Right renal cortex interstitium (tissue), 3 donors: ENCODE data around the gene BPIFB2. TPM values are rescaled to one million over a fixed set of nuclear protein-coding genes. Genes with fewer than 3 reads are reported as not detected.

Source experiments
- DNase-seq, 3 donors: peaks; one replicate each; pipeline ENCODE4 v3.0.0-alpha.2; 2013; ENCODE audit warnings: low read depth in 3 of 3, low spot score in 2 of 3
- polyA plus RNA-seq, 3 donors: library from polyadenylated mRNA; unstranded; fragments of 120-200 nt; gene quantifications; one replicate each; pipeline ENCODE4 v1.2.1, GENCODE V29; 2013; ENCODE audit not compliant: insufficient read length in 3 of 3

The BPIFB2 gene
- polyA plus RNA-seq, 3 donors: not detected

DNA sequence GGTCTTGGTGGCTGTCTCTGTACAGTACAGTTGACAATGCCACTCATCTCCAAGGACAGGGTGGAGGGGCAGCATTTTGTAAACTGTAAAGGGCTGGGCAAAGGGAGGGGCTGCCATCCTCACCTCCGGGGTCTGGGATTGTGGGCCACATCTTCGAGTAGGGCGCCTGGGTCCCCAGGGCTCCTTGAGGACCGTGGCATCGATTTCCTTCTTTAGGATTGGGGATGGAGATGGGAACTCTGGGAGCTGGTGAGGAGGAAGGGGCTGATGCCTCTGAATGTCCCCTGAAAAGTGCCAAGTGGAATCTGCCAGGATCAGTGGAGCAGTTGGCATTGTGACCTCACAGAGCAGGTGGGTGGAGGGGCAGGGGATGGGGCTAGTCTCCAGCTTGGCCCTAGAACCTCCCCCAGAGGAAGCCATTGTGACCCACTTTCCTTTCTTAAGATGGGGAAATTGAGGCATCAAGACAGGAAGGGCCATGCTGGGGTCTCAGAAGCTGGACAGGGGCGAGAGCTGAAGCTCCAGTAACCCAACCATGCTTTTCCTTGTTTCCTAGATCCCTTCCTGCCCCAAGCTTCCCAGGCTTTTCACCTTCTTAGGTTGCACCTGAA lies 3.3 kb upstream of the BPIFB2 start, which contains the start of gene SUN5:
Gene SUN5, minus strand, starts transcription at position 293 of the 611 bp plus-strand sequence. Its CDS starts 93 bp downstream, at position 200.
- DNase-seq: no peak

DNA sequence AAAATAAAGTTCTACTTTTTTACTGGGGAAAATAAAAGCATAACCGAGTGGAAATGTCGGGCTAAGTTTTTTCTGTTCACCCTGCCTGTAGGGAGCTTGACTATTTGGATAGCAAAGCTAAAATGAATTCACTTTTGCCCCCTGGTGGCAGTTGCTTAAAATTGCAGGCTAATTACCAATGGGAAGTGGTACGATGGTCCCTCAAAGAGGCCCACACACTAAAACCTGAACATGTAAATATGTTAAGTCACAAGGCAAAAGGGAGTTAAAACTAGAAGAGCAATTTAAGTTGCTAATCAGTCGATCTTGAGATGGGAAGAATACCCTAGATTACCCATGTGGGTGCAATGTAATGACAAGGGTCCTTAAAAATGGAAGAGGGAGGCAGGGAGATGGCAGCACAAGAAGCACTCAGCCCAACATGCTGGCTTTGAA lies 2.4 kb upstream of the BPIFB2 start:
- no peak for DNase-seq

DNA sequence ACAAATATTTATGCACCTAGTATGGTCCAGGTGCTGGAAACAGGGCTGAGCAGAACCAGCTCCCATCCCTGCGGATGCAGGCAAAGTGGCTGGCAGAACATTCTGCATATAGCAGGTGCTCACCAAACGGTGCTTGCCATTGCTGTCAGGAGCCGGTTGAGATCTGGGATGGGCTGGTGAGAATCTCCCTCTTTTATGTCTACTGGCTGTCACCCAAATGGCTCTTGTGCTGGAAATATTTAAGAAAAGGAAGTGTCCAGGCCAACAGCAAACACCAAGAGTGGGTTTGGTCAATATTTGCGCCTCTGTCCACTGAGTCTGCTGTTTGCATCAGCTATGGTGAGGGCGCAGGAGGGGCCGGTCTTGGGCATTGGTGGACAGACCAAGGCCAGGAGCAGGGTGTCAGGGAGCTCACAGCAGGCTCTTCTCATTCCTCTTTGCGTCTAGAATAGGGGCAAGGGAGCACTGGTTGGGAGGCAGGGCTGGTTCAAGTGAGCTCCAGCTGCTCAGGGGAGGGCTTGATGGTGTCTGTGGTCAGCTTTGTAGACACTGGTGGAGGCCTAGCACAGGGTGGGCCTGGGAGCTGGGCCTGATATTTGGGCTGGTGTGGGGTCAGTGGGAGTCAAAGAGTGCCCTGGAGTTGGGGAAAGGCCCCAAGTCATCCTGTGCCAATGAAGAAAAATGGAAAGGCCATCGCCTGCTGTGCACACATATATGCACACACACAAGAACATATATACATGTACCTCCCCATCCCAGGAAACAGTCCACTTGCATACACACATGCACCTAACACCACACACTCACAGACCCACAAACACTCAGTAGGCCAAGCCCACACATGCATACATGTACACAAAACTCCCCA lies 1.4 kb upstream of the BPIFB2 start:
- no peak for DNase-seq

DNA sequence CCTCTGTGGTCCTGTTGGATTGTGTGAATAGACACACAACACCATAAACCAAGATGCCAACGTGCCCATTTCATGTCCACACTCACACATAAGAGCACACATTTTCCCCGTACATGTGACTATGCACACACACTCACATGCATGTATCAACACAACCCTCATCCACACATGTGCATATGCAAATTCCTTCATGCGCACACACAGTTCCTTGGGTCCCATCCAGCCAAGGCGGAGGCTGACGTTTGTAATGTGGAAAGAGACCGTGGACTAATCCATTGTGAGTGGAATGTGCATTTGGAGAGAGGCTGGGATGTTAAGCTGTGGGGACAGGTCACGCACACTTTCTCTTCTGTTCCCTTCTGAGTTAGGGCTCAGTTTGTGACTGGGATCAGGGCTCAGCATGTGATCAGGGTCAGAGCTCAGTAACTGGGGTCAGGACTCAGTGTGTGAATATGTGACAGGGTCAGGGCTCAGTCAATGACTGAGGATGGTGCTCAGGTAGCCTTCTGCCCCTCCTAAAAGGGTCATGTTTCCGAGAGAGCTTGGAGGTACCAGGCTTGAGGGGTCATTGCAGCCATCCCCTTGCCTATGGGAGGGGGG lies 628 bp upstream of the BPIFB2 start:
- DNase-seq: no peak

DNA sequence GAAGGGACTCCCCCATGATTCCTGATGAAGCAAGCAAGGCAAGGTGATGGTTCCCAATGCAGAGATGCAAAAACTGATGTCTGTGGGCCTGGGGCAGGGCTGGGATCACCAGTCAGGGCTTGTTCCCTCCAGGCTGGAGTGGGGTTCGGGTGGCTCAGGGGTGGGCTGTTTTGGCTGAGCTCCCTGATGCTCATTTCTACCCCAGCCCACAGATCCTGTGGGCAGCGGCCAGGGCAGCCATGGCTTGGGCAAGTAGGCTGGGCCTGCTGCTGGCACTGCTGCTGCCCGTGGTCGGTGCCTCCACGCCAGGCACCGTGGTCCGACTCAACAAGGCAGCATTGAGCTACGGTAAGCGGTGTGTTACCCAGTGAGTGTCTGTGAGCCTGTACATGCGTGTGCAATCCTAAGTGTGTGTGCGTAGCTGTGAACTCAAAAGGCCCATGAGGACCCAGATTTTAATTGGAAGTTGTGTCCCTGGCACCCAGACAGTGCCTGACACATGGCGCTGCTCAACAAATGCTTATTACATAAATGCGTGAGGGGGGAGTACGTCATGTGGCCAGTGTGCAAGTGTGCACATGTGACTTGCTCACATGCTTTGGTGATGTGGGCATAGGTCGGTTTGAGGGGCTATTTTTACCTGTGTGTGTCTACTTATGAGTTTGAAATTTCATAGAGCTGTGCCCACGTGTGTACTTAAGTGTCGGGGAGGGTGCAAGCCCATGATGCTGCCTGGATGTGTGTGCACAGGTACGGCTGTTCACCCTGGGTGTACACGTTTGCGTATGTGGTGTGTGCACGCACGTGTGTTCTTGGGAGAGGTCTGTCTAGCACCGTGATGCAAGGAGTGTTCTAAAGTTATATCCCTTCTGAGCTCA lies 1.1 kb downstream of the BPIFB2 start:
- DNase-seq: no peak

DNA sequence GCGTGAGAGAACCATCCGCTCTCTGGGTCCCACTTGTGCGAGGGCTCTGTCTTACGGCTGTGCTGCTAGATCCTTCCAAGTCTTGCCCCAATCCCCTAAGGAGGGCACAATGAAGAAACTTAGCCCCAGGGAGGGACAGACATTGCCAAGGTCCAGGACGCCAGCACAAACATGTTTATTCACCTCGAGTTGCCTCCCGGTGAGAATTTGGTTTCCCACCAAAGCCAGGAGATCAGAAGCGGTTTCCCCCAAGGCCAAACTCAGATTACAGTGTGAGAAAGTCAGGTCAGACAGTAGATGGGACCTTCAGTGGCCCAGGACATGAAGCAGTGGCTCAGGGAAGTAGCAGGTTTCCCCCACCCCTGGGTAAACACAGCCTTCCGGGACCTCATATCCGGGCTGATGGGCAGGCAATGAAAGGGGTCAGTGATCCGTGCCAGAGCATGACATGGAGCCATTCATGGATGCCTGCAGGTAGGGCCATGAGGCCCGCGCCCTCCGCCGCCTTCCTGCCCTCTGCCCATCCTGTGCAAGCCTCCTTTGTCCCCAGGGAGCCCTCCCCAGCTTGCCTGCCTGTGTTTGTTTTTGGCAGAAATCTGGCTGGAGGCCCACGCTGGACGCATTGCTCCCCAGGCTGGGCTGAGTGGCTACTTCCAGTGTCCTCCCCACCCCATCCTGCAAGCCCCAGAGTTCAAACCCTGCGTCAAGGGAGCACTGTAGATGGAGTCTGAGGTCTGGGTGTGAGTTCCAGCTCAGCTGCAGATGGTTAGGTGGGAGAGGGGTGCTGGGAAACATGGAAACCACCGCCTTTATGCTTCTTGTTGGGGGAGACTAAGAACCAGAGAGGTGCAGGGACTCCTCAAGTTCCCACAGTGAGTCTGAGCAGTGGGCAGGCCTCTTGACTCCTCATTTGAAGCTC lies 2.0 kb downstream of the BPIFB2 start:
- DNase-seq: peak in 1 of 3 donors; percentile 19

DNA sequence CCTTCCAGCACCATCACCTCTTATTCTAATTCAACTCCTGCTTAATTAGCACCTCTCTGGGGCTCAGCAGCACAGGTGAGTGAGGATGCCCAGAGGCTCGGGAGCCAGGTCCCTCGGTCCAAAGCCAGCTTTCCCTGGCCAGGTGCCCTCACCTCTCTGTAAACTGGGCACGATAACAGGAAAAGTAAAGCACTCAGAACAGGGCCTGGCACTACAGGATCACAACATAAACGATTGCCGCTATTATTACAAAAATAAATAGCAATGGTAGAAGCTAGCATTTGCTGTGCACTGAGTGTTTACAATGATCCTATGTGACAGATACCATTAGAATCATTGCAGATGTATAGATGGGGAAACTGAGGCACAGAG lies 2.6 kb downstream of the BPIFB2 start:
- DNase-seq: no peak

DNA sequence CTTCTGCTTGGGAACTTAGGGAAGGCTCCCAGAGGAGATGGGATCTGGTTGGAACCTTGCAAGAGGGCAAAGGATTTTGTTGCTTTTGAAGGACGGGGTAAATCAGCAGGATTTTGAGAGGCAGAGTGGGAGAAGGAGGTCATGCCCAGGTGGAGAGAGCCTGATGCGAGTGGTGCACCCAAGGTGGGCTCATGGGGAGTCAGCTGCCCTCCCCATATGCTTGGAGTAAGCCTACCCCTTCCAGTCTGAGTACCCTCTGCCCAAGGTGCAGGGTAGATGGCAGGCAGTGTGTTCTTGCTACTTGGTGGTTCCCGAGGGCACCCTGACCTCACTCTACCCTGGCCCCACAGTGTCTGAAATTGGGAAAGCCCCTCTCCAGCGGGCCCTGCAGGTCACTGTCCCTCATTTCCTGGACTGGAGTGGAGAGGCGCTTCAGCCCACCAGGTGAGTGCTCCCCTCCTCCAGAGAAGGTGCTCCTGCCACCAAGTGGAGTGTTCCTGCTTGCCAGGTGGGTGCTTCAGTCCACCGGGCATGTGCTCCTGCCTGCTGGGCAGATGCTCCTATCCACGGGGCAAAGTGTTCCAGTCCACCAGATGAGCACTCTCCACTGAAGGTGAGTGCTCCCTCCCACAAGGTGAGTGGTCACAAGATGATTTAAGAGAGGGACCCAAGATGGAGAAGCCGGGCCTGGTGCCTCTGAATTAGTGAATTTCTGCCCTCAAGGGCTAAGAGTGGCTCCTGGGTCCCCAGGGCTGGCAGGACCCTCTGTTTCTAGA lies 3.4 kb downstream of the BPIFB2 start:
- DNase-seq: no peak

DNA sequence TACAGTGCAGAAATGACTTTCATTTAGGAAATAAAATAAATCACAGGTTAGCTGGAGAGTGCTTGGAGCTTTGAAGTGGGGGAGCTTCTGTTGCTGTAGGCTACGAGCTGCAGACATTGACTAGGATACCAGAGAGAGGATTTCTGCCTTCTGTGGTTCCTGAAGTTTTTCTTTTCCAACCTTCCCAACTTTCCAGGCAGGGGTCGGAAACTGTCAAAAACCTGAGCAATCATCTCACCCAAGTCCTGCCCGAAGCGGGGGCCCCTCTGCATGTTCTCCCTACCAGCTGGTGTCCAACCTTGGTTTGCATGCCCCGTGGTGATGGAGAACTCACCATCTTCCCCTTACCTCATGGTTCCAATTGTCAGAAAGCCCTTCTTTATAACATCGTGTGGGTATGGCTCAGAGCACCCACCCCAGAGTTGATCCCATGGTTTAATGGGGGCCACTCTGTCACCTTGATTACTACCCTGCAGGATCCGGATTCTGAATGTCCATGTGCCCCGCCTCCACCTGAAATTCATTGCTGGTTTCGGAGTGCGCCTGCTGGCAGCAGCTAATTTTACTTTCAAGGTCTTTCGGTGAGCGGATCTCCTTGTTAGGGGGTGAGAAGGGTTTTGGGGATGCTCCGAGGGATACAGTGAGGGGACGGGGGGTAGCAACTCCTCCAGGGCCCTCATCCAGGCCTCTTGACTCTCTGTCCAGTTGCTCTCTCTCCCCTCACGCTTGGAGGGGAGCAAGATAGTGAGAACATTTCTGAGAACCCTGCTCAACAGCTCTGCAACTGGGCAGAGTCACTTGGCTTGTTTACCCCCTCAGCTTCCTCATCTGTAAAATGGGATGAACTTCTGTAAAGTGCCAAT lies 5.1 kb downstream of the BPIFB2 start:
- DNase-seq: no peak

DNA sequence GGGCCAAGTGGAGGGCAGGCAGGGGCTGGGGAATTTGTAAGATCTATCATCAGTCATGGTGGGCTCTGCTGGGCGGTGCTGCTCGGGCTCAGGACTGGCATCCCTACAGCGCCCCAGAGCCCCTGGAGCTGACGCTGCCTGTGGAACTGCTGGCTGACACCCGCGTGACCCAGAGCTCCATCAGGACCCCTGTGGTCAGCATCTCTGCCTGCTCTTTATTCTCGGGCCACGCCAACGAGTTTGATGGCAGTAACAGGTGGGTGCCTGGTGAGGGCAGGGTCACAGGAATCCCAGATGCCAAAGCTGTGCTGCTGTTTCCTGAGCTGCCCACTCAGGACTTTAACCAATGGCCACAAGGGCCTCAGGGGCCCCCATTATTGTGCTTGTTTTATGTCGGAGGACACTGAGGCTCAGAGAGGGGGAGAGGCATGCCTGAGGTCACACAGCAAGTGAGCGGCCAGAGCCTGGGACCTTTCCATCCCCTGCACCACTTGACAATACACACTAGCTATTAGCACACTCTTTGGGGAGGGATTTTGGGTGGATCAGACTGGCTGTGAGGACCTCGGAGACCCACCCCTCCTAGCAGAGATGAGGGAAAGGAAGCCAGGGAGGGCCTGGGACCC lies 6.3 kb downstream of the BPIFB2 start:
- no peak for DNase-seq

DNA sequence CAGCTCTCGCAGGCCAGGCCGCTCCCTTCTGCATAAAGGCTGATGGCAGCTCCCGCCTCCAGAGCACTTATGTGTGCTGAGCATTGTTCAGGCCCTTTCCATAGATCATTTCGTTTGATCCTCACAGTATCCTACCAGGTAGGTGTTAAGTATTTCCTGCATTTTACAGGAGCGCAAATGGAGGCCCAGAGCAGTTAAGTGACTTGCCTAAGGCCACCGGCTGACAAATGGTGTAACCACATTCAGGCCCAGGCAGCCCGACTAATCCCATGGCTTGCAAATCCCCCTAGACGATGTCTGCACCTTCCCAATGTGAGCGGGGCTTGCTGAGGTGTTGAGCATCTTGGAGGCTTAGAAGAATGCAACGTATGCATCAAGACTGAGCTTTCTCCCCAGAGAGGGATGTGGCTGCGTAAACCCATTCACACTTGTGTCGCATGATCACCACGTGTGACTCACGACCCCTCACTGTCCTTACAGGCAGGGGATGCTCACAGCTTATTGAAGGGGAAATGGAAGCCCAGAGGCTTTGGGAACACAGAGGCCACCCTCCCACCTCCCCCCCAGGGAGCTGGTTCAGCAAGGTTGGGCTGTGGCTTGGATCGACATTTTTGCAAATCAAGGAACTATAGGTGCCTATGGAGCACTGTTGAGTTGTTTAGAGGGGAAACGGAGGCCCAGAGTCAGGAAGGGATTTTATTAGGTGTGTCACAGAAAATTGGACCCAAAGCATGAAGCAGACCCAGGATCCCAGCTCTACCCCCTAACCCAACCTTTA lies 7.0 kb downstream of the BPIFB2 start:
- no peak for DNase-seq

DNA sequence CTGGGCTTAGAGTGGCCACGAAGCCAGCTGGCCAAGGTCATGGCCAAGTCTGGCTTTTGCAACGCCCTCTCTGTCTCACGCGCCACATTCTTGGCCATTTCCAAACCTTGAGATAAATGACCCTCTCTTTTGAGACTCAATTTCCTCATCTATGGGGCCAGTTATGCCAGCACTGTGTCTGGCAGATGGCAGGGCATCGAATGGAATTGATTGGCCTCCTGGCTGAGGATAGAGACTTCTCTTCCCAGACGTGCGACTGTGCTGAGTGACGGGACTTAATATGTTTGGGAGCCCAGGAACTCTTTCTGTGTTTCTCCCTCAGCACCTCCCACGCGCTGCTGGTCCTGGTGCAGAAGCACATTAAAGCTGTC lies 7.6 kb downstream of the BPIFB2 start:
- DNase-seq: no peak

DNA sequence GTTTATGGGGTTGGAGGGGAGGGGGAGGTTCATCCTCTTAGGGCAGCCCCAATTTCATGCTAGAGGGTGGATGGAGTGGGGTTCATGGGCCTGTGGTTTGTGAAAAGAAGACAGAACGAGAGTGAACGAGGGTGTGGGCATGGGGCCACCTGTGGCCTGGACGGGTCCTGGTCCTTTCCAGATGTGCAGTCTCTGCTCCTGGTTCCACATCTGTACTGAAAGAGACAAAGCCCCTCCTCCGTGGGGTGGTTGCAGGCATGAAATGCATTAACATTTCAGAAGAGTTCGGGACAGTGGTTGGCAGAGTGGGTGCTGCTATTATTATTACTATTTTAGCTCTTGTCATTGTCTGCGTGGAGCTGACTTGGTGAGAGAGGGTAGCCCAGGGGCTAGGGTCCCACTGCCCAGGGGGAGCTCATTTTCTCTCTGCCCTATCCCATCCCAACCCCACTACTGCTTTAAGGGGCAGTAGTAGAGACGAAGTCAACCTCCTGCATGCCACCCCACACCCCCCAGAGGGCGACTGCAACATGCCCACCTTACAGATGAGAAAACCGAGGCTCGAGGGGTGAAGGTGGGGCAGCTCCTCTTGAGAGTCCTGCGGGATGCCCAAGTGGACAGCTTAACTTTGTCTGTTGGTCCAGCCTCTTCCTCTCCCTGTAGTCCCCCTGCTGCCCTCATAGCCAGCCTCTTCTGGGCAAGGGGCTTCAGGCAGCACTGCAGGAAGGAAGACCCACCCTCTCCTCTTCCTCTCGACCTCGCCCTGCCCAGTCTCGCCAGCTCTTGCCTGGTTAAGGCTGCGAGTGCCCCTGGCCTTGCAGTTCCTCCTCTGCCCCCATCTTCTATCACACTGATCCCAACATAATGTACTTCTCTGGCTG lies 8.4 kb downstream of the BPIFB2 start:
- no peak for DNase-seq

DNA sequence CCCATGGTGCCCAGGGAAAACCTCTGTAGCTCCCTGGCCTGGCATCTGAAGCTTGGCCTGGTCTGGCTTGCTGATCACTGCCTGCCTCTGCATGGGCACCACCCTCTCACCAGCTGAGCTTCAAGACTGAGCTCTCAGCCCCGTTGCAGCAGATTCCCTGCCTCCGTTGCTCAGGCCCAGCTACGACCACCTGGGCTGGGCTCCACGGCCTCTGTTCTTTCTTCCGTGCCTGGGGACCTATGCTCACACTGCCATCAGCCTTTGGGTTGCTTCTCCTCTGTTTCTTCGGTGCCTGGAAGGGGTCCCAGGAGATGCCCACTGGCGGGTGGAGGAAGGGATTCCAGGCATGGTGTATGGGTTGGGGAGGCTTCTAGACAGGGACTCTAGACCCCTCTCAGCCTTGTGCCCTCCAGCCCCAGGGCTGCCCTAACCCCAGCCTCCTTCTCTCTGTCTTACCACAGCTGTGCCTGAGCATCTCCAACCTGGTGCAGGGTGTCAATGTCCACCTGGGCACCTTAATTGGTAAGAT lies 9.1 kb downstream of the BPIFB2 start:
- no peak for DNase-seq

DNA sequence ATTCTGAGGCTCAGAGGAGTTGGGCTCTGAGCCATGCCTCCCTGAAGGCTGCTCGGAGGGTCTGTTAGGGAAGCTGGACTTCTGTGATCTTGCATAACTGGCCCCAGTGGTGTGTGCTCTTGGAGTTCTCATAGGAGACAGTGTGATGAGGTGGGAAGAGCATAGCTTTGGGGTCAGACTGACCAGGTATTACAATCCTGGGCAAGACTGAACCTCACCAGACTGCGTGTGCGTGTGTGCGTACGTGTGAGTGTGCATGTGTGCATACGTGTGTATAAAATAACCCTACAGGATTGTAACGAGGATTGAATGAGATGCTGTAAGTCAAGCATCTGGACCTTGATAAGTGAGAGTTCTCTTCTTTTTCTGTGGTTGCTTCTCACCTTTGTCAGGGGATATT lies 10.0 kb downstream of the BPIFB2 start:
- no peak for DNase-seq
